Omental fat pad (tissue), 4 donors: ENCODE measurements around the gene ASS1. TPM values are rescaled to one million over a fixed set of nuclear protein-coding genes. Genes with fewer than 3 reads are reported as not detected.

ENCODE experiments used
- ATAC-seq: fragments of 150-250 bp; one replicate; pipeline ENCODE4 v1.9.1; 2016; ENCODE audit warnings: mild to moderate bottlenecking, moderate library complexity; ENCODE audit not compliant: low FRiP score
- DNase-seq: peaks from one replicate; pipeline ENCODE4 v3.0.0-alpha.2; 2019; ENCODE audit warnings: low spot score
- total RNA-seq, 4 donors: library from RNA; depleted of rRNA; stranded (reverse); fragments of >200 nt; gene quantifications; one replicate each; pipeline ENCODE4 v1.1.0, GENCODE V29; 2016
- TF ChIP-seq, protein P1 (sequence below), 3 donors: fragments of 450-650 bp; IDR thresholded peaks; one replicate each; pipeline ENCODE4 v1.5.1; 2016 to 2017; ENCODE audit warnings: antibody characterized with exemption in 3 of 3, mild to moderate bottlenecking in 3 of 3, moderate library complexity in 2 of 3

The ASS1 gene
- total RNA-seq, 4 donors from 2014 or later, result 250 to 621 (median 378) TPM

DNA sequence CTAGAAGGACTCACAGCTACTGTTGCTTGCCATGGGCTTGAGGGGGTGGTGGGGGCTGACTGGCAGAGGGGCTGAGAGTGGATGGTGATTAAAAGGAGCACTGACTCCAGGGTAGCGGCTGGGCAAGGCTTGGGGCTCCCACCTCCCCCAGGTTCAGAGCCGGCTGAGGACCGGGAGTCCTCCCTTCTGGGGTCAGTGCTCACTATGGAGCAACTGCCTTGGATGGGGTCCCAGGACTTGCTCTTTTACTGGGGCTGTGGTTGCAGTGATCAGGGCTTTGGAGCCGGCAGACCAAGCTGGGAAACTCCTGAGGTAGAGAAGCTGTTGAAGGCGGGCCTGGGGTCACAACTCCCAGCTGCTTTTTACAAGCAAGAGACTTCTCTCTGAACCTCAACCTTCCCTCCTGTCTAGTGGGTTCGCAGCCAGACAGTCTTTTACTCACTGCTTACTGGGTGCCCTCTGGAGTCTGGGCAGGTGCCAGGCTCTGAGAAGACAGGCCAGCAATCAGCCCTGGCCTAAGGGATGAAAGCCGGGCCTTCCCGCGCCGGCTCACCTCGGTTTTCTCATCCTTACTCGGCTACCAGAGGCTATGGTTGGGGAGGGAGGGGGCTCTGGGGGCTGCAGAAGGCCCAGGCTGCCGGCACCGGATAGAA, 795 bp upstream of the ASS1 start:
- ATAC-seq, result no peak
- TF ChIP-seq, protein P1, sequence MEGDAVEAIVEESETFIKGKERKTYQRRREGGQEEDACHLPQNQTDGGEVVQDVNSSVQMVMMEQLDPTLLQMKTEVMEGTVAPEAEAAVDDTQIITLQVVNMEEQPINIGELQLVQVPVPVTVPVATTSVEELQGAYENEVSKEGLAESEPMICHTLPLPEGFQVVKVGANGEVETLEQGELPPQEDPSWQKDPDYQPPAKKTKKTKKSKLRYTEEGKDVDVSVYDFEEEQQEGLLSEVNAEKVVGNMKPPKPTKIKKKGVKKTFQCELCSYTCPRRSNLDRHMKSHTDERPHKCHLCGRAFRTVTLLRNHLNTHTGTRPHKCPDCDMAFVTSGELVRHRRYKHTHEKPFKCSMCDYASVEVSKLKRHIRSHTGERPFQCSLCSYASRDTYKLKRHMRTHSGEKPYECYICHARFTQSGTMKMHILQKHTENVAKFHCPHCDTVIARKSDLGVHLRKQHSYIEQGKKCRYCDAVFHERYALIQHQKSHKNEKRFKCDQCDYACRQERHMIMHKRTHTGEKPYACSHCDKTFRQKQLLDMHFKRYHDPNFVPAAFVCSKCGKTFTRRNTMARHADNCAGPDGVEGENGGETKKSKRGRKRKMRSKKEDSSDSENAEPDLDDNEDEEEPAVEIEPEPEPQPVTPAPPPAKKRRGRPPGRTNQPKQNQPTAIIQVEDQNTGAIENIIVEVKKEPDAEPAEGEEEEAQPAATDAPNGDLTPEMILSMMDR (IDR thresholded peaks at IDR 0.05), result no peak
- DNase-seq, result no peak

GRCh38 chr9:130445268-130445983, 665 bp downstream of the ASS1 start:
- peak; percentile 68 for ATAC-seq
- DNase-seq, result no peak

GRCh38 chr9:130446101-130446861, 1.5 kb downstream of the ASS1 start:
- DNase-seq (peak; percentile 50), ATAC-seq (peak; percentile 82)
- TF ChIP-seq, protein P1 (IDR thresholded peaks at IDR 0.05), result no peak

More at GRCh38 chr9:130445268-130445983, 665 bp downstream of the ASS1 start:
- TF ChIP-seq, protein P1 (IDR thresholded peaks at IDR 0.05), result no peak

- ATAC-seq (no peak), DNase-seq (no peak)
- TF ChIP-seq, protein P1 (IDR thresholded peaks at IDR 0.05), result no peak
Observed at GRCh38 chr9:130447193-130447816, 2.5 kb downstream of the ASS1 start.

DNA sequence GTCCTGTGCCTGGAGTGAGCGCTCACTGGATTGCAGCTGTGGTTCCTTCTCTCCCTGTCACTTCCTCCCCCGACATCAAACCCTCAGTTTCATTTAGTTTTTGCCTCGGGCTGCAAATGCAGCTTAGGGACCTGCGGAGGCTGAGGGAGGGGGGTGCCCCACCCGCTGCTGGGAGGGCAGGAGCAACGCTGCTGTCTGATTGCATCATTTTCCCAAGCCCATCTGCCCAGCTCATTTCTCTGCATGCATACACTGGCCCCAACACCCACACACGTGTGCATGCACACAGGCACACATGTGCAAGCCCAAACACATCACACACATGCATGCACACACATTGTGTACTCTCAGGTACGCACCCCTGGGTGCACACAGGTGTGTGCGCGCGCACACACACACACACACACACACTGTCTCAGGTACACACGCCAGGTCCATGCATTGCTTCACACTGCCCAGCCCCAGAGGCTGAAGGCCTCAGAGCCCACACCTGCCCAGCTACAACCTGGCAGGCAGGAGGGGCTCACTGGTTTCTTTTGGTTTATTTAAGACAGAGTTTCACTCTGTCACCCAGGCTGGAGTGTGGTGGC, 3.4 kb downstream of the ASS1 start:
- DNase-seq (no peak), ATAC-seq (no peak)
- TF ChIP-seq, protein P1 (IDR thresholded peaks at IDR 0.05), result no peak

DNA sequence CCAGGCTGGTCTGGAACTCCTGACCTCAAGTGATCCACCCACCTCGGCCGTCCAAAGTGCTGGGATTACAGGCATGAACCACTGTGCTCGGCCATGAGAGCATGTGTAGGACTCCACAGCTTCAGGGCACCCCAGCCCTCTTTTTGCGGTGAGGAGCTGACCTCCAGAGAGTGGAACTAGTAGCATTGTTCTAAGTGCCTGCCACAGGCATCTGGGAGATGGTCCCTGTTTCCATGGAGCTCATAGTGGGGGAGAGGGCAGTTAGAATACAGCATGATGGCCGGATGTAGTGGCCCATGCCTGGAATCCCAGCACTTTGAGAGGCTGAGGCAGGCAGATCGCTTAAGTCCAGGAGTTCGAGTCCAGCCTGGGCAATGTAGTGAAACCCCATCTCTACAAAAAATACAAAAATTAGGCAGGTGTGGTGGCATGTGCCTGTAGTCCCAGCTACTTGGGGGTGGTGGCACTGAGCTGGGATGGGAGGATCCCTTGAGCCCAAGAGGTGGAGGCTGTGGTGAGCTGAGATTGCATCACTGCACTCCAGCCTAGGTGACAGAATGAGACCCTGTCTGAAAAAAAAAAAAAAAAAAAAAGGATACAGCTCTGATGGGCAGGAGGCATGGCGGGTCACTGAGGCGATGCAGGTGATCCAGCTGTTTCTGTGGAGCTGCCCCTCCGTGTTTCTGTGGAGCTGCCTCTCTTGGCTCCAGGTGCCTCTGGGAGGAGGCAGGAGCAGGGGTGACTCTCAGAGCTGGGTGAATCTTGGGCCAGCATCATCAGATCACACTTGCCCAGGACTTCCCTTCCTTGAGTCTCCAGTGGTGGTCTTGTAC, 4.2 kb downstream of the ASS1 start:
- TF ChIP-seq, protein P1 (IDR thresholded peaks at IDR 0.05), result no peak
- ATAC-seq (no peak), DNase-seq (no peak)
